ENCODE measurements around the gene SWT1. TPM values are rescaled to one million over a fixed set of nuclear protein-coding genes. Genes with fewer than 3 reads are reported as not detected.

The SWT1 gene
- total and polyA plus RNA-seq, 4 donors: 1.1 to 19.4 (median 3.3) TPM

- Histone ChIP-seq H3K9me3 (ENCODE audit: control insufficient read depth in 4 of 4, insufficient read depth in 3 of 4, low read length in 3 of 4) (no peaks in the 10 kb centered on the region), H3K27ac (ENCODE audit: low read depth in 1 of 2, low read length in 1 of 2) (no peak overlapping the region), H3K9ac (ENCODE audit: insufficient read depth in 1 of 2, low read length in 2 of 2) (no peak overlapping the region), H3K36me3 (ENCODE audit: control insufficient read depth in 4 of 4, insufficient read depth in 4 of 4, low read length in 4 of 4) (no peaks in the 10 kb centered on the region), H3K27me3 (ENCODE audit: control insufficient read depth in 3 of 3, insufficient read depth in 3 of 3, low read length in 2 of 3) (no peaks in the 10 kb centered on the region), H3K4me1 (ENCODE audit: control insufficient read depth in 5 of 5, insufficient read depth in 5 of 5, low read length in 5 of 5) (peaks cover 0 to 5% (median 0%) of the 10 kb centered on the region in 5 donors), H3K4me3 (no peak overlapping the region)
- TF ChIP-seq CTCF (IDR thresholded peaks at IDR 0.05; ENCODE audit: control extremely low read depth, extremely low read depth): no peak
- DNase-seq (no peak), ATAC-seq (ENCODE audit: insufficient read depth, low FRiP score) (no peak)
Measured at GRCh38 chr1:185341196-185341781, 184.3 kb downstream of the SWT1 start.

Small RNA genes within 50 kb of the gene (small RNA-seq; reads per million reads assigned to genes)
- gene RF00019 (ENCODE audit: low replicate concordance): not detected

Other genes with a start within 250 kb of the SWT1 start
- gene NIBAN1, start 182.7 kb upstream of the SWT1 start, total RNA-seq: 10 to 100 TPM; 25.9 to 38.5 TPM
- 10 to 100 TPM in 1 of 2 donors, 1 to 10 TPM in 1; 7.5 to 28.8 TPM for gene NIBAN1, start 182.7 kb upstream of the SWT1 start, polyA plus RNA-seq
- 10 to 100 TPM; 17.1 to 31.5 TPM for gene RNF2, start 111.6 kb upstream of the SWT1 start, total RNA-seq
- 1 to 10 TPM; 4.7 to 7.4 TPM for gene RNF2, start 111.6 kb upstream of the SWT1 start, polyA plus RNA-seq
- gene TRMT1L, start 214 bp upstream of the SWT1 start, total RNA-seq: 10 to 100 TPM; 15.5 to 30.3 TPM
- gene TRMT1L, start 214 bp upstream of the SWT1 start, polyA plus RNA-seq: 10 to 100 TPM in 1 of 2 donors, 1 to 10 TPM in 1; 5.8 to 10.5 TPM
- 100 to 1,000 TPM; 102 to 218 TPM for gene IVNS1ABP, start 160.1 kb downstream of the SWT1 start, total RNA-seq
- 100 to 1,000 TPM in 1 of 2 donors, 10 to 100 TPM in 1; 39.3 to 127 TPM for gene IVNS1ABP, start 160.1 kb downstream of the SWT1 start, polyA plus RNA-seq